ENCODE results near the gene GFOD1. TPM values are rescaled to one million over a fixed set of nuclear protein-coding genes. Genes with fewer than 3 reads are reported as not detected.

GFOD1 gene
- polyA plus RNA-seq, 1 donor from 2014 or later, result 7.0 TPM

GRCh38 chr6:13507306-13507860 lies 20.0 kb upstream of the GFOD1 start:
- no peak overlapping the region for H3K4me3 ChIP-seq (ENCODE audit: low read length)
- no peak overlapping the region for H3K4me2 ChIP-seq (ENCODE audit: low read length)
- no peak overlapping the region for H2AFZ ChIP-seq (ENCODE audit: low read depth, low read length)
- no peaks in the 10 kb centered on the region for H3F3A ChIP-seq (ENCODE audit: insufficient read depth, low read length, poor library complexity, severe bottlenecking)
- TF ChIP-seq EZH2 (IDR thresholded peaks at IDR 0.05; ENCODE audit: borderline replicate concordance, insufficient read depth, low read length, poor library complexity, severe bottlenecking) (no peak), MXI1 (conservative IDR thresholded peaks at IDR 0.05; ENCODE audit: poor library complexity, severe bottlenecking) (no peak), SMC3 (conservative IDR thresholded peaks at IDR 0.05; ENCODE audit: poor library complexity) (no peak), RAD21 (conservative IDR thresholded peaks at IDR 0.05) (no peak), TAF1 (IDR thresholded peaks at IDR 0.05; ENCODE audit: low read depth) (no peak), POLR2AphosphoS5 (IDR thresholded peaks at IDR 0.05) (no peak), EP300 (conservative IDR thresholded peaks at IDR 0.05; ENCODE audit: poor library complexity, severe bottlenecking) (no peak)
- TF ChIP-seq, protein P1, sequence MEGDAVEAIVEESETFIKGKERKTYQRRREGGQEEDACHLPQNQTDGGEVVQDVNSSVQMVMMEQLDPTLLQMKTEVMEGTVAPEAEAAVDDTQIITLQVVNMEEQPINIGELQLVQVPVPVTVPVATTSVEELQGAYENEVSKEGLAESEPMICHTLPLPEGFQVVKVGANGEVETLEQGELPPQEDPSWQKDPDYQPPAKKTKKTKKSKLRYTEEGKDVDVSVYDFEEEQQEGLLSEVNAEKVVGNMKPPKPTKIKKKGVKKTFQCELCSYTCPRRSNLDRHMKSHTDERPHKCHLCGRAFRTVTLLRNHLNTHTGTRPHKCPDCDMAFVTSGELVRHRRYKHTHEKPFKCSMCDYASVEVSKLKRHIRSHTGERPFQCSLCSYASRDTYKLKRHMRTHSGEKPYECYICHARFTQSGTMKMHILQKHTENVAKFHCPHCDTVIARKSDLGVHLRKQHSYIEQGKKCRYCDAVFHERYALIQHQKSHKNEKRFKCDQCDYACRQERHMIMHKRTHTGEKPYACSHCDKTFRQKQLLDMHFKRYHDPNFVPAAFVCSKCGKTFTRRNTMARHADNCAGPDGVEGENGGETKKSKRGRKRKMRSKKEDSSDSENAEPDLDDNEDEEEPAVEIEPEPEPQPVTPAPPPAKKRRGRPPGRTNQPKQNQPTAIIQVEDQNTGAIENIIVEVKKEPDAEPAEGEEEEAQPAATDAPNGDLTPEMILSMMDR (IDR thresholded peaks at IDR 0.05; ENCODE audit: poor library complexity, severe bottlenecking), result no peak
- TF ChIP-seq, protein P2, sequence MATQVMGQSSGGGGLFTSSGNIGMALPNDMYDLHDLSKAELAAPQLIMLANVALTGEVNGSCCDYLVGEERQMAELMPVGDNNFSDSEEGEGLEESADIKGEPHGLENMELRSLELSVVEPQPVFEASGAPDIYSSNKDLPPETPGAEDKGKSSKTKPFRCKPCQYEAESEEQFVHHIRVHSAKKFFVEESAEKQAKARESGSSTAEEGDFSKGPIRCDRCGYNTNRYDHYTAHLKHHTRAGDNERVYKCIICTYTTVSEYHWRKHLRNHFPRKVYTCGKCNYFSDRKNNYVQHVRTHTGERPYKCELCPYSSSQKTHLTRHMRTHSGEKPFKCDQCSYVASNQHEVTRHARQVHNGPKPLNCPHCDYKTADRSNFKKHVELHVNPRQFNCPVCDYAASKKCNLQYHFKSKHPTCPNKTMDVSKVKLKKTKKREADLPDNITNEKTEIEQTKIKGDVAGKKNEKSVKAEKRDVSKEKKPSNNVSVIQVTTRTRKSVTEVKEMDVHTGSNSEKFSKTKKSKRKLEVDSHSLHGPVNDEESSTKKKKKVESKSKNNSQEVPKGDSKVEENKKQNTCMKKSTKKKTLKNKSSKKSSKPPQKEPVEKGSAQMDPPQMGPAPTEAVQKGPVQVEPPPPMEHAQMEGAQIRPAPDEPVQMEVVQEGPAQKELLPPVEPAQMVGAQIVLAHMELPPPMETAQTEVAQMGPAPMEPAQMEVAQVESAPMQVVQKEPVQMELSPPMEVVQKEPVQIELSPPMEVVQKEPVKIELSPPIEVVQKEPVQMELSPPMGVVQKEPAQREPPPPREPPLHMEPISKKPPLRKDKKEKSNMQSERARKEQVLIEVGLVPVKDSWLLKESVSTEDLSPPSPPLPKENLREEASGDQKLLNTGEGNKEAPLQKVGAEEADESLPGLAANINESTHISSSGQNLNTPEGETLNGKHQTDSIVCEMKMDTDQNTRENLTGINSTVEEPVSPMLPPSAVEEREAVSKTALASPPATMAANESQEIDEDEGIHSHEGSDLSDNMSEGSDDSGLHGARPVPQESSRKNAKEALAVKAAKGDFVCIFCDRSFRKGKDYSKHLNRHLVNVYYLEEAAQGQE (IDR thresholded peaks at IDR 0.05; ENCODE audit: borderline replicate concordance), result no peak
- no peaks in the 10 kb centered on the region for H3K9me2 ChIP-seq (ENCODE audit: insufficient read depth, low read length)
- H4K20me1 ChIP-seq (ENCODE audit: insufficient read depth), result no peaks in the 10 kb centered on the region
- H3K9ac ChIP-seq (ENCODE audit: low read length), result no peak overlapping the region
- no peaks in the 10 kb centered on the region for H3K9me3 ChIP-seq (ENCODE audit: low read length)
- H3K27me3 ChIP-seq (ENCODE audit: insufficient read depth, low read depth, low read length), result no peaks in the 10 kb centered on the region
- no peaks in the 10 kb centered on the region for H3K36me3 ChIP-seq (ENCODE audit: insufficient read depth, low read length)
- no peak overlapping the region for H3K27ac ChIP-seq (ENCODE audit: low read length)
- no peaks in the 10 kb centered on the region for H3K79me2 ChIP-seq (replicated peaks; ENCODE audit: insufficient read depth, low read length)

DNA sequence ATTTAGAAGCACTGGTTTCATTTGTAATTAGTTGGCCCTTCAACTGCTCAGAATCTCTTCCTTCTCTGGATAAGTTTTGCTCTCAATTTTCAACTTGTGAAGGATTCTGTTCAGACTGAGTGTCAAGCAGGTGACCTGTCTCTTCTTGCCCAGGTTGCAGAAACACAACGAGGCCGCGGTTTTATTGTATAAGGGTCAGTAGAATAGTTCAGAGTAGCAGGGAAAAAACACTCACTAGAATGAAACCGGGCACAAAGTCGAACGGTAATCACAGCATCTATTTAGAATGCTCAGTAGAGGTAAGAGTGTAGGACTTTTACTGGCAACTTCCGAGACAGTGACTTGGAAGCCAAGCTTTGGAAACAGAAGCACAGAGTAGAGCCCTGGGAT lies 17.9 kb upstream of the GFOD1 start:
- Histone ChIP-seq H3K4me3 (ENCODE audit: low read length) (no peak overlapping the region), H3K9me3 (ENCODE audit: low read length) (no peaks in the 10 kb centered on the region), H2AFZ (ENCODE audit: low read depth, low read length) (no peak overlapping the region), H3F3A (ENCODE audit: insufficient read depth, low read length, poor library complexity, severe bottlenecking) (no peaks in the 10 kb centered on the region), H4K20me1 (ENCODE audit: insufficient read depth) (no peaks in the 10 kb centered on the region), H3K36me3 (ENCODE audit: insufficient read depth, low read length) (no peaks in the 10 kb centered on the region), H3K79me2 (replicated peaks; ENCODE audit: insufficient read depth, low read length) (no peaks in the 10 kb centered on the region), H3K27ac (ENCODE audit: low read length) (no peak overlapping the region), H3K9ac (ENCODE audit: low read length) (no peak overlapping the region), H3K4me2 (ENCODE audit: low read length) (no peak overlapping the region), H3K27me3 (ENCODE audit: insufficient read depth, low read depth, low read length) (no peaks in the 10 kb centered on the region), H3K9me2 (ENCODE audit: insufficient read depth, low read length) (no peaks in the 10 kb centered on the region)
- TF ChIP-seq, protein P1 (IDR thresholded peaks at IDR 0.05; ENCODE audit: poor library complexity, severe bottlenecking), result no peak
